ENCODE results near the gene SH2D2A.
"Not testable (repeated sequence)": the region's sequence is repeated elsewhere in the genome, so short reads cannot be mapped to it uniquely, and the experiment has no call there.

The SH2D2A gene

GRCh38 chr1:156767101-156767878 is 49.4 kb downstream of the SH2D2A start, which contains the start of gene PRCC:
PRCC (plus strand) TSS chr1:156767535; CDS start chr1:156767772, 237 bp downstream.
- TF ChIP-seq CTCF (IDR thresholded peaks at IDR 0.05; ENCODE audit: control insufficient read depth, insufficient read depth, low read depth, low read length, missing control alignments), result no peak
- peak; percentile 100 for DNase-seq (ENCODE audit: low read depth)
- peak within 1 kb of the TSS; percentile 99 for H3K4me3 ChIP-seq (ENCODE audit: control insufficient read depth, low read depth, low read length)

GRCh38 chr1:156766298-156767100 is 50.1 kb downstream of the SH2D2A start:
- no peak for TF ChIP-seq CTCF (IDR thresholded peaks at IDR 0.05; ENCODE audit: control insufficient read depth, insufficient read depth, low read depth, low read length, missing control alignments)
- no peak for DNase-seq (ENCODE audit: low read depth)
- H3K4me3 ChIP-seq (ENCODE audit: control insufficient read depth, low read depth, low read length), result peak overlapping the region; percentile 99

GRCh38 chr1:156765666-156766065 is 51.0 kb downstream of the SH2D2A start:
- H3K4me3 ChIP-seq (ENCODE audit: control insufficient read depth, low read depth, low read length), result no peak overlapping the region

GRCh38 chr1:156765136-156765535 is 51.5 kb downstream of the SH2D2A start:
- not testable (repeated sequence) for DNase-seq (ENCODE audit: low read depth); H3K4me3 ChIP-seq (ENCODE audit: control insufficient read depth, low read depth, low read length)

More at GRCh38 chr1:156765666-156766065, 51.0 kb downstream of the SH2D2A start:
- no peak for DNase-seq (ENCODE audit: low read depth)
- no peak for TF ChIP-seq CTCF (IDR thresholded peaks at IDR 0.05; ENCODE audit: control insufficient read depth, insufficient read depth, low read depth, low read length, missing control alignments)

GRCh38 chr1:156760796-156761104 is 55.9 kb downstream of the SH2D2A start:
- no peak for TF ChIP-seq CTCF (IDR thresholded peaks at IDR 0.05; ENCODE audit: control insufficient read depth, insufficient read depth, low read depth, low read length, missing control alignments)
- DNase-seq (ENCODE audit: low read depth), result no peak
- H3K4me3 ChIP-seq (ENCODE audit: control insufficient read depth, low read depth, low read length), result no peak overlapping the region

- no peak overlapping the region for H3K4me3 ChIP-seq (ENCODE audit: control insufficient read depth, low read depth, low read length)
- TF ChIP-seq CTCF (IDR thresholded peaks at IDR 0.05; ENCODE audit: control insufficient read depth, insufficient read depth, low read depth, low read length, missing control alignments), result no peak
- DNase-seq (ENCODE audit: low read depth), result no peak
These were observed 56.4 kb downstream of the SH2D2A start for GRCh38 chr1:156760092-156760795.

GRCh38 chr1:156757572-156758253 is 58.9 kb downstream of the SH2D2A start:
- not testable (repeated sequence) for DNase-seq (ENCODE audit: low read depth); H3K4me3 ChIP-seq (ENCODE audit: control insufficient read depth, low read depth, low read length)

All from AG09309 (cell line).